GM19397 (cell line): Measurements from ENCODE around the gene NRIP1.
"Not testable (repeated sequence)": the region's sequence is repeated elsewhere in the genome, so short reads cannot be mapped to it uniquely, and the experiment has no call there.

Source experiments
- ATAC-seq: cut with Tn5 transposase; IDR thresholded peaks from one replicate; pipeline ENCODE4 v1.9.1; 2021; ENCODE audit warnings: mild to moderate bottlenecking, moderate library complexity; ENCODE audit not compliant: unreplicated experiment

The NRIP1 gene

GRCh38 chr21:14981246-14981645 lies 83.6 kb downstream of the NRIP1 start:
- no peak for ATAC-seq

GRCh38 chr21:14979264-14979663 lies 85.5 kb downstream of the NRIP1 start:
- ATAC-seq = no peak

- ATAC-seq = no peak
These were observed 87.0 kb downstream of the NRIP1 start for GRCh38 chr21:14977814-14978213.

GRCh38 chr21:14975136-14975919 lies 89.5 kb downstream of the NRIP1 start:
- no peak for ATAC-seq

- ATAC-seq = no peak
These were observed 92.1 kb downstream of the NRIP1 start for GRCh38 chr21:14972678-14973077.

- no peak for ATAC-seq
These were observed 96.0 kb downstream of the NRIP1 start for GRCh38 chr21:14968821-14969220.

GRCh38 chr21:14968029-14968428 lies 96.8 kb downstream of the NRIP1 start:
- no peak for ATAC-seq

- no peak for ATAC-seq
These were observed 100.2 kb downstream of the NRIP1 start for GRCh38 chr21:14964621-14965020.

GRCh38 chr21:14962217-14962616 lies 102.6 kb downstream of the NRIP1 start:
- ATAC-seq = no peak

- no peak for ATAC-seq
These were observed 103.3 kb downstream of the NRIP1 start for GRCh38 chr21:14961502-14961901.

GRCh38 chr21:14959343-14959742 lies 105.5 kb downstream of the NRIP1 start:
- ATAC-seq = no peak

GRCh38 chr21:14957836-14958235 lies 107.0 kb downstream of the NRIP1 start:
- no peak for ATAC-seq

- ATAC-seq = no peak
These were observed 108.0 kb downstream of the NRIP1 start for GRCh38 chr21:14956807-14957206.

GRCh38 chr21:14955936-14956520 lies 108.8 kb downstream of the NRIP1 start:
- ATAC-seq = no peak

GRCh38 chr21:14952916-14953315 lies 111.9 kb downstream of the NRIP1 start:
- ATAC-seq = no peak

GRCh38 chr21:14949603-14950002 lies 115.2 kb downstream of the NRIP1 start:
- no peak for ATAC-seq

- ATAC-seq = no peak
These were observed 117.1 kb downstream of the NRIP1 start for GRCh38 chr21:14947613-14948160.

GRCh38 chr21:14945176-14945575 lies 119.6 kb downstream of the NRIP1 start:
- no peak for ATAC-seq

GRCh38 chr21:14943616-14944015 lies 121.2 kb downstream of the NRIP1 start:
- no peak for ATAC-seq

GRCh38 chr21:14942801-14943490 lies 121.9 kb downstream of the NRIP1 start:
- no peak for ATAC-seq

GRCh38 chr21:14927324-14927723 lies 137.5 kb downstream of the NRIP1 start:
- ATAC-seq = not testable (repeated sequence)

GRCh38 chr21:14926186-14926585 lies 138.6 kb downstream of the NRIP1 start:
- no peak for ATAC-seq
